IMR-90 (cell line): Measurements from ENCODE around the gene CAMK2D. TPM values are rescaled to one million over a fixed set of nuclear protein-coding genes. Genes with fewer than 3 reads are reported as not detected.

Experiments
- ATAC-seq: fragments of 200-7000 bp; cut with Tn5 transposase; 2 replicates; pipeline ENCODE4 v1.9.1; 2020; ENCODE audit warnings: low read depth, mild to moderate bottlenecking, moderate library complexity
- BruUV-seq: library from RNA; stranded (reverse); fragments of 400-500 nt; replicated peaks from 2 replicates; lab custom pipeline; 2021; lab: Mats Ljungman, UMichigan
- CTCF ChIA-PET: fragments of 300-600 bp; formaldehyde crosslinking; extraction: SDS; loops from one replicate; lab custom pipeline; 2021; ENCODE audit warnings: antibody characterized with exemption; lab: Yijun Ruan, JAX
- POLR2A ChIA-PET: fragments of 300-600 bp; sonication (Branson Sonifier 250); formaldehyde crosslinking; loops from one replicate; lab custom pipeline; 2022; ENCODE audit warnings: antibody characterized with exemption; ENCODE audit not compliant: unreplicated experiment; lab: Charles Lee
- DNase-seq: peaks from one replicate; pipeline ENCODE4 v3.0.0; 2013
- H2AFZ ChIP-seq: replicated peaks from 2 replicates; pipeline ENCODE3; 2013; ENCODE audit warnings: low read length, mild to moderate bottlenecking; ENCODE audit not compliant: poor library complexity
- H2AK5ac ChIP-seq: 2 replicates; pipeline ENCODE4 v1.6.1; 2013; ENCODE audit warnings: low read depth, low read length, inconsistent platforms
- H2AK9ac ChIP-seq: replicated peaks from 2 replicates; pipeline ENCODE3; 2013; ENCODE audit warnings: mild to moderate bottlenecking, low read depth, low read length, moderate library complexity; ENCODE audit not compliant: poor library complexity
- H2BK120ac ChIP-seq: 2 replicates; pipeline ENCODE4 v1.6.1; 2013; ENCODE audit warnings: low read depth, low read length, inconsistent platforms
- H2BK15ac ChIP-seq: 3 replicates; pipeline ENCODE4 v1.6.1; 2013; ENCODE audit warnings: low read depth, low read length, inconsistent platforms
- H2BK20ac ChIP-seq: 2 replicates; pipeline ENCODE4 v1.6.1; 2013; ENCODE audit warnings: low read depth, mild to moderate bottlenecking, inconsistent platforms, low read length, moderate library complexity
- H2BK5ac ChIP-seq: 2 replicates; pipeline ENCODE4 v1.6.1; 2013; ENCODE audit warnings: mild to moderate bottlenecking, low read depth, low read length, inconsistent platforms; ENCODE audit not compliant: poor library complexity, severe bottlenecking
- H3K14ac ChIP-seq: replicated peaks from 2 replicates; pipeline ENCODE4 v1.6.1; 2013; ENCODE audit warnings: low read depth, low read length, inconsistent platforms
- H3K18ac ChIP-seq: 2 replicates; pipeline ENCODE4 v1.6.1; 2013; ENCODE audit warnings: low read depth, low read length, control low read depth
- H3K23ac ChIP-seq: 2 replicates; pipeline ENCODE4 v1.6.1; 2013; ENCODE audit warnings: low read depth, low read length, inconsistent platforms
- H3K27ac ChIP-seq: 2 replicates; pipeline ENCODE4 v1.5.1; 2013; ENCODE audit warnings: mild to moderate bottlenecking, control low read depth, low read length; ENCODE audit not compliant: insufficient read depth
- H3K27me3 ChIP-seq: 2 replicates; pipeline ENCODE4 v1.6.1; 2013; ENCODE audit warnings: low read length; ENCODE audit not compliant: control insufficient read depth, insufficient read depth
- H3K36me3 ChIP-seq: 2 replicates; pipeline ENCODE4 v1.6.1; 2013; ENCODE audit warnings: low read length, mixed read lengths; ENCODE audit not compliant: control insufficient read depth, insufficient read depth
- H3K4ac ChIP-seq: 2 replicates; pipeline ENCODE4 v1.6.1; 2013; ENCODE audit warnings: low read depth, low read length, inconsistent platforms
- H3K4me1 ChIP-seq: 2 replicates; pipeline ENCODE4 v1.6.1; 2013; ENCODE audit warnings: low read length, mixed read lengths; ENCODE audit not compliant: control insufficient read depth, insufficient read depth
- H3K4me2 ChIP-seq: 2 replicates; pipeline ENCODE4 v1.6.1; 2013; ENCODE audit warnings: low read depth, mild to moderate bottlenecking, control low read depth, low read length, moderate library complexity
- H3K4me3 ChIP-seq: 2 replicates; pipeline ENCODE4 v1.5.1; 2013; ENCODE audit warnings: low read depth, mild to moderate bottlenecking, control low read depth, low read length, moderate library complexity; ENCODE audit not compliant: insufficient read depth
- H3K56ac ChIP-seq: 2 replicates; pipeline ENCODE4 v1.6.1; 2013; ENCODE audit warnings: low read length, inconsistent platforms; ENCODE audit not compliant: insufficient read depth; ENCODE audit errors: extremely low read depth
- H3K79me1 ChIP-seq, 2 experiments: 2 replicates each; pipeline ENCODE4 v1.6.1; 2013; ENCODE audit warnings: low read length in 2 of 2, inconsistent platforms in 1 of 2, low read depth in 1 of 2
- H3K9ac ChIP-seq: 2 replicates; pipeline ENCODE4 v1.6.1; 2013; ENCODE audit warnings: low read depth, low read length, control low read depth
- H3K9me1 ChIP-seq: 2 replicates; pipeline ENCODE4 v1.6.1; 2013; ENCODE audit warnings: low read length, inconsistent platforms; ENCODE audit not compliant: insufficient read depth
- H3K9me3 ChIP-seq: 2 replicates; pipeline ENCODE4 v1.6.1; 2013; ENCODE audit warnings: low read length; ENCODE audit not compliant: control insufficient read depth, insufficient read depth
- H4K20me1 ChIP-seq: 2 replicates; pipeline ENCODE4 v1.6.1; 2013; ENCODE audit warnings: low read length, inconsistent platforms; ENCODE audit not compliant: insufficient read depth
- H4K5ac ChIP-seq: 2 replicates; pipeline ENCODE4 v1.6.1; 2013; ENCODE audit warnings: mild to moderate bottlenecking, low read depth, low read length, control low read depth
- H4K8ac ChIP-seq, 2 experiments: 2 replicates each; pipeline ENCODE4 v1.6.1; 2013; ENCODE audit warnings: low read depth in 2 of 2, low read length in 2 of 2, control low read depth in 1 of 2, inconsistent platforms in 1 of 2
- H4K91ac ChIP-seq: 2 replicates; pipeline ENCODE4 v1.6.1; 2013; ENCODE audit warnings: low read depth, low read length, inconsistent platforms; ENCODE audit not compliant: insufficient read depth
- BHLHE40 ChIP-seq: fragments of 150-350 bp; IDR thresholded peaks from 2 replicates; pipeline ENCODE4 v1.6.1; 2016; ENCODE audit warnings: mild to moderate bottlenecking, low read depth, low read length
- CEBPB ChIP-seq: IDR thresholded peaks from 2 replicates; pipeline ENCODE4 v1.6.1; 2012; ENCODE audit warnings: low read depth, low read length, improper control_type of control experiment
- CHD1 ChIP-seq: IDR thresholded peaks from 2 replicates; pipeline ENCODE4 v1.6.1; 2012; ENCODE audit warnings: low read depth, low read length, improper control_type of control experiment
- ELK1 ChIP-seq: fragments of 150-350 bp; IDR thresholded peaks from 2 replicates; pipeline ENCODE4 v1.6.1; 2016; ENCODE audit warnings: low read depth, mild to moderate bottlenecking, low read length, moderate library complexity, borderline replicate concordance
- FOS ChIP-seq: fragments of 150-350 bp; IDR thresholded peaks from 2 replicates; pipeline ENCODE4 v1.6.1; 2016; ENCODE audit warnings: low read depth, low read length
- MAFK ChIP-seq: IDR thresholded peaks from 2 replicates; pipeline ENCODE4 v1.6.1; 2012; ENCODE audit warnings: low read depth, low read length, improper control_type of control experiment
- MAZ ChIP-seq: IDR thresholded peaks from 2 replicates; pipeline ENCODE4 v1.6.1; 2012; ENCODE audit warnings: low read depth, mild to moderate bottlenecking, low read length, improper control_type of control experiment, moderate library complexity, borderline replicate concordance
- MXI1 ChIP-seq: IDR thresholded peaks from 2 replicates; pipeline ENCODE4 v1.6.1; 2012; ENCODE audit warnings: low read depth, mild to moderate bottlenecking, low read length, moderate library complexity, borderline replicate concordance
- NFE2L2 ChIP-seq: fragments of 150-350 bp; IDR thresholded peaks from 2 replicates; pipeline ENCODE4 v1.6.1; 2016; ENCODE audit warnings: low read depth, mild to moderate bottlenecking, low read length
- POLR2A ChIP-seq: IDR thresholded peaks from 2 replicates; pipeline ENCODE4 v1.6.1; 2012; ENCODE audit warnings: mild to moderate bottlenecking, low read depth, low read length
- RAD21 ChIP-seq: IDR thresholded peaks from 2 replicates; pipeline ENCODE4 v1.6.1; 2012; ENCODE audit warnings: low read length, improper control_type of control experiment
- RCOR1 ChIP-seq: IDR thresholded peaks from 2 replicates; pipeline ENCODE4 v1.6.1; 2012; ENCODE audit warnings: mild to moderate bottlenecking, low read length, improper control_type of control experiment; ENCODE audit not compliant: insufficient replicate concordance
- RFX5 ChIP-seq: IDR thresholded peaks from 2 replicates; pipeline ENCODE4 v1.8.0; 2012; ENCODE audit warnings: low read depth, mild to moderate bottlenecking, low read length, moderate library complexity
- SMC3 ChIP-seq: fragments of 150-350 bp; IDR thresholded peaks from 2 replicates; pipeline ENCODE4 v1.6.1; 2016; ENCODE audit warnings: low read depth, mild to moderate bottlenecking, antibody characterized with exemption, low read length, moderate library complexity
- WGBS, 2 experiments: methylation state at CpG; one replicate each; pipeline versions ENCODE4 v1.1.5 to v1.1.7; 2013; ENCODE audit warnings: missing lambda C conversion rate in 2 of 2; ENCODE audit not compliant: insufficient read length in 1 of 2; ENCODE audit errors: extremely low coverage in 2 of 2; 5-methylcytosine and 5-hydroxymethylcytosine counted together
- dilution Hi-C: fragments of 300-500 bp; cut with HindIII; formaldehyde crosslinking; loops from one replicate; pipeline ENCODE4 v1.14.3; 2018; ENCODE audit warnings: low sequenced_read_pairs; ENCODE audit not compliant: unreplicated experiment
- in situ Hi-C: fragments of 300-500 bp; cut with MboI; formaldehyde crosslinking; loops from 3 replicates; pipeline ENCODE4 v1.14.3; 2019; ENCODE audit warnings: low sequenced_read_pairs, inconsistent platforms, mixed read lengths
- intact Hi-C: fragments of 100-400 bp; cut with micrococcal nuclease; formaldehyde crosslinking; loops from 2 replicates; pipeline ENCODE4 v1.10.0; 2022
- polyA plus RNA-seq, 3 experiments: library from polyadenylated mRNA; depleted of rRNA; stranded (reverse); fragments of >200 nt; gene quantifications; 2 replicates each; pipeline ENCODE4 v1.2.3, GENCODE V29; 2012; ENCODE audit warnings: low replicate concordance in 1 of 3
- total RNA-seq: library from RNA; depleted of rRNA; stranded (reverse); fragments of >200 nt; gene quantifications from 2 replicates; pipeline ENCODE4 v1.2.3, GENCODE V29; 2012
- TF ChIP-seq, protein P1 (sequence below): fragments of 150-350 bp; IDR thresholded peaks from 2 replicates; pipeline ENCODE4 v1.6.1; 2017; ENCODE audit warnings: mild to moderate bottlenecking, antibody characterized with exemption, low read length, low read depth
- TF ChIP-seq, protein P2 (sequence below): conservative IDR thresholded peaks from 2 replicates; pipeline ENCODE4 v1.5.1; 2012; ENCODE audit warnings: mild to moderate bottlenecking, low read depth, low read length, improper control_type of control experiment

Gene CAMK2D
- total and polyA plus RNA-seq, 2 of the 4 experiments (the other 2 are of a cell fraction) = 44.6 to 156 TPM

DNA sequence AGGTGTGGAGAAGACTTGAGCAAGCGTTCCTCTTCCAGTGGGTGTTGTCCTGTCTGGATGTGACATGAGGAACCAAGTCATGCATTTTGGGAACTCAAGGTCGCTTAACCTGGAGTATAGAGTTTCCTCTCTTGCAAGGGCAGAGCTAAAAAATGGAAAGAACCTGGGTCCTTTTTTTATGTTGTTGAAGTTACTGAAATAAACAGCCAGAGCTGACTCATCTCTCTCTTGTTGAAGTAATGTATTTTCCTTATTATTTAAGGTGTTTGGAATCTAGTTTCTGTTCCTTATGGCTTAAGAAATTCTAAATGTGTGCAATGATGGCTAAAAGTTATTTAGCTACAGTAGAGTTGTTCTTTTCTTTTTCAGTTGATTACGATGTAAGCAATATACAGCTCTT, 314.5 kb downstream of the CAMK2D start:
- BruUV-seq = no TSS peak
- Histone ChIP-seq H2BK15ac (no peak overlapping the region), H3K4ac (peak overlapping the region; percentile 26; the same call in 1 of the 2 replicates), H3K27me3 (no peaks in the 10 kb centered on the region), H3K18ac (no peak overlapping the region), H2BK120ac (no peak overlapping the region), H2BK5ac (peak overlapping the region; percentile 40), H3K4me3 (no peak overlapping the region), H3K4me2 (no peak overlapping the region), H4K20me1 (no peaks in the 10 kb centered on the region), H3K27ac (no peak overlapping the region), H2AK5ac (peak overlapping the region; percentile 40), H4K5ac (no peak overlapping the region), H3K36me3 (no peaks in the 10 kb centered on the region), H3K9me3 (peaks cover 4% of the 10 kb centered on the region), H4K8ac (no peak overlapping the region), H2BK20ac (no peak overlapping the region), H2AFZ (no peak overlapping the region), H3K56ac (no peak overlapping the region), H3K4me1 (peaks cover 8% of the 10 kb centered on the region), H4K91ac (no peak overlapping the region), H2AK9ac (peak overlapping the region; percentile 10), H3K9ac (no peak overlapping the region), H3K79me1 (no peaks in the 10 kb centered on the region), H3K9me1 (no peaks in the 10 kb centered on the region), H3K14ac (peak overlapping the region; percentile 26; the same call in 1 of the 2 replicates), H3K23ac (no peak overlapping the region)
- ATAC-seq = no peak
- no peak for TF ChIP-seq POLR2A
- TF ChIP-seq CEBPB = no peak
- TF ChIP-seq MAZ = no peak
- TF ChIP-seq NFE2L2 = no peak
- TF ChIP-seq, protein P1, sequence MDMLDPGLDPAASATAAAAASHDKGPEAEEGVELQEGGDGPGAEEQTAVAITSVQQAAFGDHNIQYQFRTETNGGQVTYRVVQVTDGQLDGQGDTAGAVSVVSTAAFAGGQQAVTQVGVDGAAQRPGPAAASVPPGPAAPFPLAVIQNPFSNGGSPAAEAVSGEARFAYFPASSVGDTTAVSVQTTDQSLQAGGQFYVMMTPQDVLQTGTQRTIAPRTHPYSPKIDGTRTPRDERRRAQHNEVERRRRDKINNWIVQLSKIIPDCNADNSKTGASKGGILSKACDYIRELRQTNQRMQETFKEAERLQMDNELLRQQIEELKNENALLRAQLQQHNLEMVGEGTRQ = no peak
- TF ChIP-seq RCOR1 = no peak
- TF ChIP-seq RAD21 = no peak
- TF ChIP-seq FOS = no peak; the same call in 1 of the 2 replicates
- no peak for TF ChIP-seq MAFK
- no peak for TF ChIP-seq SMC3
- no peak for TF ChIP-seq CHD1
- no peak for TF ChIP-seq RFX5
- TF ChIP-seq BHLHE40 = no peak
- no peak for TF ChIP-seq ELK1
- TF ChIP-seq, protein P2, sequence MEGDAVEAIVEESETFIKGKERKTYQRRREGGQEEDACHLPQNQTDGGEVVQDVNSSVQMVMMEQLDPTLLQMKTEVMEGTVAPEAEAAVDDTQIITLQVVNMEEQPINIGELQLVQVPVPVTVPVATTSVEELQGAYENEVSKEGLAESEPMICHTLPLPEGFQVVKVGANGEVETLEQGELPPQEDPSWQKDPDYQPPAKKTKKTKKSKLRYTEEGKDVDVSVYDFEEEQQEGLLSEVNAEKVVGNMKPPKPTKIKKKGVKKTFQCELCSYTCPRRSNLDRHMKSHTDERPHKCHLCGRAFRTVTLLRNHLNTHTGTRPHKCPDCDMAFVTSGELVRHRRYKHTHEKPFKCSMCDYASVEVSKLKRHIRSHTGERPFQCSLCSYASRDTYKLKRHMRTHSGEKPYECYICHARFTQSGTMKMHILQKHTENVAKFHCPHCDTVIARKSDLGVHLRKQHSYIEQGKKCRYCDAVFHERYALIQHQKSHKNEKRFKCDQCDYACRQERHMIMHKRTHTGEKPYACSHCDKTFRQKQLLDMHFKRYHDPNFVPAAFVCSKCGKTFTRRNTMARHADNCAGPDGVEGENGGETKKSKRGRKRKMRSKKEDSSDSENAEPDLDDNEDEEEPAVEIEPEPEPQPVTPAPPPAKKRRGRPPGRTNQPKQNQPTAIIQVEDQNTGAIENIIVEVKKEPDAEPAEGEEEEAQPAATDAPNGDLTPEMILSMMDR = no peak
- TF ChIP-seq MXI1 = no peak
- WGBS, 2 experiments = no CpG with 5 or more reads among the region's 3 CpGs
- DNase-seq = no peak
- in situ Hi-C loops = no loop called here
- intact Hi-C loops = no loop called here
- CTCF ChIA-PET = no interaction called here
- POLR2A ChIA-PET = no interaction called here
- dilution Hi-C loops = no loop called here
